ENCODE results near the gene STK11IP. TPM values are rescaled to one million over a fixed set of nuclear protein-coding genes. Genes with fewer than 3 reads are reported as not detected.

STK11IP gene
- total RNA-seq, 2 experiments from 2014 or later = 23.9 to 27.2 TPM

DNA sequence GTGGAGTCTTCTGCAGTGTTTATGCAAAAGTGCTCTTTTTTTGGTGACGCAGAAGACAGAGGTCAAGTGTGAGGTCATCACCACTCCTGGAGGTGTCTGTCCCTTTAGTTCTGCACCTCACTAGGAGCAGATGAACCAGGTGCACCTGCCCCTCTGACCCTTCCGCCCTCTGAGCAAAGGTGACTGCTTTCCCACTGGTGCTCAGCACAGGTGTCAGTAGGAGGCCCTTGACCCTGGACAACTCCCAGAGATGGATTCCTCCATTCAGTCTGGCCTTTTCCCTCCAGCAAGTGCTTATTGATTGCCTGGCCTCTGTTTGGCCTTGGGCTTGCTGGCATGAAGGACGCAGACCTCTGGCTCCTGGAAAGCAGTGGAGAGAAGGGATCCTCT is 21.1 kb downstream of the STK11IP start:
- no peak overlapping the region for H3K27ac Mint-ChIP-seq
- peaks cover 7% of the 10 kb centered on the region for H3K27me3 Mint-ChIP-seq
- Histone ChIP-seq H3K36me3 (ENCODE audit: insufficient read depth, low read length) (peaks cover 16% of the 10 kb centered on the region), H3K4me1 (ENCODE audit: insufficient read depth, low read length) (no peaks in the 10 kb centered on the region), H3K27ac (ENCODE audit: low read depth in 1 of 2, low read length in 2 of 2) (no peak overlapping the region), H3K27me3 (ENCODE audit: control insufficient read depth in 1 of 2, insufficient read depth in 2 of 2, low read length in 2 of 2) (no peaks in the 10 kb centered on the region), H3K4me3 (ENCODE audit: low read length) (no peak overlapping the region), H3K9me3 (ENCODE audit: control insufficient read depth in 1 of 2, insufficient read depth in 1 of 2, low read length in 2 of 2) (no peaks in the 10 kb centered on the region)
- intact Hi-C loops (cut with DNase I, micrococcal nuclease) = no loop called here
- TF ChIP-seq, protein P1, sequence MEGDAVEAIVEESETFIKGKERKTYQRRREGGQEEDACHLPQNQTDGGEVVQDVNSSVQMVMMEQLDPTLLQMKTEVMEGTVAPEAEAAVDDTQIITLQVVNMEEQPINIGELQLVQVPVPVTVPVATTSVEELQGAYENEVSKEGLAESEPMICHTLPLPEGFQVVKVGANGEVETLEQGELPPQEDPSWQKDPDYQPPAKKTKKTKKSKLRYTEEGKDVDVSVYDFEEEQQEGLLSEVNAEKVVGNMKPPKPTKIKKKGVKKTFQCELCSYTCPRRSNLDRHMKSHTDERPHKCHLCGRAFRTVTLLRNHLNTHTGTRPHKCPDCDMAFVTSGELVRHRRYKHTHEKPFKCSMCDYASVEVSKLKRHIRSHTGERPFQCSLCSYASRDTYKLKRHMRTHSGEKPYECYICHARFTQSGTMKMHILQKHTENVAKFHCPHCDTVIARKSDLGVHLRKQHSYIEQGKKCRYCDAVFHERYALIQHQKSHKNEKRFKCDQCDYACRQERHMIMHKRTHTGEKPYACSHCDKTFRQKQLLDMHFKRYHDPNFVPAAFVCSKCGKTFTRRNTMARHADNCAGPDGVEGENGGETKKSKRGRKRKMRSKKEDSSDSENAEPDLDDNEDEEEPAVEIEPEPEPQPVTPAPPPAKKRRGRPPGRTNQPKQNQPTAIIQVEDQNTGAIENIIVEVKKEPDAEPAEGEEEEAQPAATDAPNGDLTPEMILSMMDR (IDR thresholded peaks at IDR 0.05) = no peak
- H3K36me3 Mint-ChIP-seq (ENCODE audit: low read depth) = peaks cover 12% of the 10 kb centered on the region
- CTCF ChIA-PET = no interaction called here
- DNase-seq (no peak), ATAC-seq (ENCODE audit: poor library complexity) (no peak)
- POLR2A ChIA-PET = interaction anchor here (0.8 kb wide), 1 partner anchor 668 kb away, joined by 3 read pairs; no protein-coding TSS in a partner anchor
- no peaks in the 10 kb centered on the region for H3K4me1 Mint-ChIP-seq (ENCODE audit: low read depth)
- no peak overlapping the region for H3K4me3 Mint-ChIP-seq
- H3K9me3 Mint-ChIP-seq = no peaks in the 10 kb centered on the region

DNA sequence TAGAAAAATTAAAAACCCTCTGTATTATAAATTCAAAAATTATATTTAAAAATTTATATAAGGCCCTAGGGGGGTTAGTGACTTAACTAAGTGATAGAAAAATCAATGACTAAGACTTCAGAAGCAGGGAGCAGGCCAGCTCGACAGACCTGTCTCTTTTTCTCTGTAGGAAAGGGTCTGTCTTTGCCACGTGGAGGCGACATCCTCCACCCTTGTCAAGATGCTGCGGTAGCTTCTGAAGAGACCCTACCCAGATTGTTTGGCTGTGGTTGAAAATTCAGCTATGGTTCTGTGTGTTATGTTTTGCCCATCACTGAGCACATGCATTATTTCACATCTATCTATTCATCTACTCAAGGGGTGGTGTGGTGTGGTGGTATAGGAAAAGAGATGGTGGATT is 21.6 kb downstream of the STK11IP start:
- ATAC-seq (ENCODE audit: poor library complexity) (no peak), DNase-seq (no peak)
- Mint-ChIP-seq H3K4me1 (ENCODE audit: low read depth) (no peaks in the 10 kb centered on the region), H3K9me3 (no peaks in the 10 kb centered on the region), H3K27ac (no peak overlapping the region), H3K27me3 (peaks cover 7% of the 10 kb centered on the region), H3K4me3 (no peak overlapping the region), H3K36me3 (ENCODE audit: low read depth) (peaks cover 12% of the 10 kb centered on the region)
- Histone ChIP-seq H3K9me3 (ENCODE audit: control insufficient read depth in 1 of 2, insufficient read depth in 1 of 2, low read length in 2 of 2) (no peaks in the 10 kb centered on the region), H3K27me3 (ENCODE audit: control insufficient read depth in 1 of 2, insufficient read depth in 2 of 2, low read length in 2 of 2) (no peaks in the 10 kb centered on the region), H3K27ac (ENCODE audit: low read depth in 1 of 2, low read length in 2 of 2) (no peak overlapping the region), H3K4me3 (ENCODE audit: low read length) (no peak overlapping the region), H3K4me1 (ENCODE audit: insufficient read depth, low read length) (no peaks in the 10 kb centered on the region), H3K36me3 (ENCODE audit: insufficient read depth, low read length) (peaks cover 12% of the 10 kb centered on the region)
- ChIA-PET CTCF (no interaction called here), POLR2A (no interaction called here)
- TF ChIP-seq, protein P1 (IDR thresholded peaks at IDR 0.05) = no peak
- intact Hi-C loops (cut with DNase I, micrococcal nuclease) = no loop called here

DNA sequence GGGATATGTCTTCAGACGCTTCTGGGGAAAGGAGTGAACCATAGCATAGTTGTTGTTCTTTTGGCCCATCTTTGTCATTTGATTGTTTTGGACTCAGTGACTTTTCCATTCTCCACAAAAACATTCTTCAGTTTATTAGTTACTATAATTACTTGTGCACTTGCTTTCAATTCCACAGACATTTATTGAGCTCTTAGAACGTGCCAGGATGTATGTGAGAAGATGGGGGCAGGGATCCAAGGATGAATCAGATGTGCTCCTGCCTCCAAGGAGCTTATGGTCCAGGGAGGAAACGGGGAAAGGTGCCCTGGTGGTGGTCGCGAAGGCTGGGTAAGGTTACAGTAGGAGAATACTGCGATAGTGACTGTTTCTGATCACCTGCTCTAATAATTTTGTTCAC is 22.9 kb downstream of the STK11IP start:
- CTCF ChIA-PET = no interaction called here
- H3K27ac Mint-ChIP-seq = no peak overlapping the region

More for the DNA sequence above, 22.9 kb downstream of the STK11IP start:
- peaks cover 13% of the 10 kb centered on the region for H3K27me3 Mint-ChIP-seq
- no peaks in the 10 kb centered on the region for H3K9me3 Mint-ChIP-seq
- H3K36me3 Mint-ChIP-seq (ENCODE audit: low read depth) = no peaks in the 10 kb centered on the region
- ATAC-seq (ENCODE audit: poor library complexity) (no peak), DNase-seq (no peak)
- no peaks in the 10 kb centered on the region for H3K4me1 Mint-ChIP-seq (ENCODE audit: low read depth)
- Histone ChIP-seq H3K4me3 (ENCODE audit: low read length) (no peak overlapping the region), H3K36me3 (ENCODE audit: insufficient read depth, low read length) (peaks cover 1% of the 10 kb centered on the region), H3K27me3 (ENCODE audit: control insufficient read depth in 1 of 2, insufficient read depth in 2 of 2, low read length in 2 of 2) (no peaks in the 10 kb centered on the region), H3K9me3 (ENCODE audit: control insufficient read depth in 1 of 2, insufficient read depth in 1 of 2, low read length in 2 of 2) (no peaks in the 10 kb centered on the region), H3K27ac (ENCODE audit: low read depth in 1 of 2, low read length in 2 of 2) (no peak overlapping the region), H3K4me1 (ENCODE audit: insufficient read depth, low read length) (no peaks in the 10 kb centered on the region)
- intact Hi-C loops (cut with DNase I, micrococcal nuclease) = no loop called here
- POLR2A ChIA-PET = no interaction called here
- TF ChIP-seq, protein P1 (IDR thresholded peaks at IDR 0.05) = no peak
- no peak overlapping the region for H3K4me3 Mint-ChIP-seq
